ENCODE results near the gene RAB11FIP4. TPM values are rescaled to one million over a fixed set of nuclear protein-coding genes. Genes with fewer than 3 reads are reported as not detected.

The RAB11FIP4 gene
- polyA plus RNA-seq, 1 of the 3 experiments (the other 2 are of a cell fraction), result 9.4 TPM

- Histone ChIP-seq H3K27ac (ENCODE audit: low read depth in 2 of 2, low read length in 1 of 2) (no peak overlapping the region), H3K4me2 (no peak overlapping the region), H3K4me3 (ENCODE audit: low read depth in 2 of 2, low read length in 1 of 2) (no peak overlapping the region), H3K9me2 (no peaks in the 10 kb centered on the region), H3K4me1 (ENCODE audit: control insufficient read depth in 1 of 2, insufficient read depth in 2 of 2, low read depth in 1 of 2, low read length in 1 of 2) (peaks cover 0 to 33% of the 10 kb centered on the region in 2 experiments; a peak in 1 of 4 replicates), H3F3A (replicated peaks; ENCODE audit: insufficient read depth) (no peaks in the 10 kb centered on the region), H3K27me3 (ENCODE audit: insufficient read depth) (no peaks in the 10 kb centered on the region), H3K9ac (no peak overlapping the region), H4K20me1 (ENCODE audit: insufficient read depth) (no peaks in the 10 kb centered on the region), H2AFZ (ENCODE audit: low read depth) (no peak overlapping the region), H3K79me2 (ENCODE audit: insufficient read depth) (no peaks in the 10 kb centered on the region), H3K9me3 (no peaks in the 10 kb centered on the region), H3K36me3 (replicated peaks in 1 of 2; ENCODE audit: control insufficient read depth in 1 of 2, insufficient read depth in 2 of 2, low read length in 1 of 2) (no peaks in the 10 kb centered on the region)
- peak; percentile 50 for TF ChIP-seq TCF12 (IDR thresholded peaks at IDR 0.05)
- TF ChIP-seq PBX3 (IDR thresholded peaks at IDR 0.05), result peak; percentile 67
- TF ChIP-seq YY1 (IDR thresholded peaks at IDR 0.05; ENCODE audit: low read depth), result no peak
- POLR2A ChIA-PET, result no interaction called here
- CTCF ChIA-PET, result interaction anchor here (0.9 to 6.2 kb wide), 5 partner anchors 11 to 104 kb away, joined by 3 to 29 read pairs (median 4); no protein-coding TSS in a partner anchor
- 56% methylated on average over 10 of the region's 12 CpGs for WGBS (ENCODE audit: low lambda C conversion rate)
- no peak for DNase-seq
Observed at GRCh38 chr17:31413874-31414549, 22.5 kb downstream of the RAB11FIP4 start.

- Histone ChIP-seq H3K27ac (ENCODE audit: low read depth in 2 of 2, low read length in 1 of 2) (no peak overlapping the region), H3K9me3 (no peaks in the 10 kb centered on the region), H2AFZ (ENCODE audit: low read depth) (no peak overlapping the region), H3F3A (replicated peaks; ENCODE audit: insufficient read depth) (no peaks in the 10 kb centered on the region), H3K79me2 (ENCODE audit: insufficient read depth) (no peaks in the 10 kb centered on the region), H3K9ac (no peak overlapping the region), H4K20me1 (ENCODE audit: insufficient read depth) (no peaks in the 10 kb centered on the region), H3K36me3 (replicated peaks in 1 of 2; ENCODE audit: control insufficient read depth in 1 of 2, insufficient read depth in 2 of 2, low read length in 1 of 2) (no peaks in the 10 kb centered on the region), H3K27me3 (ENCODE audit: insufficient read depth) (no peaks in the 10 kb centered on the region), H3K4me3 (ENCODE audit: low read depth in 2 of 2, low read length in 1 of 2) (no peak overlapping the region), H3K9me2 (no peaks in the 10 kb centered on the region), H3K4me2 (no peak overlapping the region), H3K4me1 (ENCODE audit: control insufficient read depth in 1 of 2, insufficient read depth in 2 of 2, low read depth in 1 of 2, low read length in 1 of 2) (peaks cover 0 to 33% of the 10 kb centered on the region in 2 experiments; a peak in 1 of 4 replicates)
- ChIA-PET CTCF (interaction anchor here (1.2 to 6.2 kb wide), 2 partner anchors 10 to 103 kb away, joined by 4 to 29 read pairs; no protein-coding TSS in a partner anchor), POLR2A (no interaction called here)
- no peak for DNase-seq
- TF ChIP-seq RAD21 (IDR thresholded peaks at IDR 0.05; ENCODE audit: low read length) (no peak), FOXJ3 (CRISPR knock-in tag; IDR thresholded peaks at IDR 0.05) (no peak), PBX3 (IDR thresholded peaks at IDR 0.05) (no peak), RCOR1 (IDR thresholded peaks at IDR 0.05; ENCODE audit: low read length) (no peak), NFIC (IDR thresholded peaks at IDR 0.05; ENCODE audit: borderline replicate concordance) (no peak), GATA2 (CRISPR knock-in tag; IDR thresholded peaks at IDR 0.05) (no peak)
- 87% methylated on average over 6 of the region's 6 CpGs for WGBS (ENCODE audit: low lambda C conversion rate)
Observed at GRCh38 chr17:31414550-31414918, 23.1 kb downstream of the RAB11FIP4 start.

GRCh38 chr17:31415004-31415454, 23.6 kb downstream of the RAB11FIP4 start:
- TF ChIP-seq GATA2 (CRISPR knock-in tag; IDR thresholded peaks at IDR 0.05) (no peak), GABPA (IDR thresholded peaks at IDR 0.05; ENCODE audit: low read depth) (no peak), ELF1 (IDR thresholded peaks at IDR 0.05) (no peak), EZH2phosphoT487 (IDR thresholded peaks at IDR 0.05; ENCODE audit: borderline replicate concordance, low read depth) (no peak), YY1 (IDR thresholded peaks at IDR 0.05; ENCODE audit: low read depth) (no peak), CTCF (IDR thresholded peaks at IDR 0.05) (no peak)
- Histone ChIP-seq H3K79me2 (ENCODE audit: insufficient read depth) (no peaks in the 10 kb centered on the region), H3K9me3 (no peaks in the 10 kb centered on the region), H4K20me1 (ENCODE audit: insufficient read depth) (no peaks in the 10 kb centered on the region), H3K4me1 (ENCODE audit: control insufficient read depth in 1 of 2, insufficient read depth in 2 of 2, low read depth in 1 of 2, low read length in 1 of 2) (peaks cover 0 to 33% of the 10 kb centered on the region in 2 experiments; a peak in 1 of 4 replicates), H3K27ac (ENCODE audit: low read depth in 2 of 2, low read length in 1 of 2) (no peak overlapping the region), H3K27me3 (ENCODE audit: insufficient read depth) (no peaks in the 10 kb centered on the region), H3K9ac (no peak overlapping the region), H3K9me2 (no peaks in the 10 kb centered on the region), H2AFZ (ENCODE audit: low read depth) (no peak overlapping the region), H3F3A (replicated peaks; ENCODE audit: insufficient read depth) (no peaks in the 10 kb centered on the region), H3K4me3 (ENCODE audit: low read depth in 2 of 2, low read length in 1 of 2) (no peak overlapping the region), H3K36me3 (replicated peaks in 1 of 2; ENCODE audit: control insufficient read depth in 1 of 2, insufficient read depth in 2 of 2, low read length in 1 of 2) (no peaks in the 10 kb centered on the region), H3K4me2 (no peak overlapping the region)
- ChIA-PET POLR2A (no interaction called here), CTCF (interaction anchor here (1.2 to 6.2 kb wide), 4 partner anchors 10 to 103 kb away, joined by 4 to 29 read pairs (median 8); partner anchors contain the start of gene RAB11FIP4)
- 81% methylated on average over 7 of the region's 7 CpGs for WGBS (ENCODE audit: low lambda C conversion rate)
- DNase-seq, result no peak
